Smooth muscle cell (in vitro differentiated cells): ENCODE measurements around the gene RAVER2. TPM values are rescaled to one million over a fixed set of nuclear protein-coding genes. Genes with fewer than 3 reads are reported as not detected.

ENCODE experiments used
- DNase-seq: peaks from one replicate; lab custom pipeline; 2025; ENCODE audit not compliant: unreplicated experiment; lab: John Stamatoyannopoulos, UW
- H2AFZ ChIP-seq: fragments of 200-600 bp; sonication (generic); 2 replicates; pipeline ENCODE4 v1.6.0; 2016; ENCODE audit warnings: antibody characterized with exemption, low read depth, mild to moderate bottlenecking
- H3F3A ChIP-seq: fragments of 200-600 bp; sonication (generic); 2 replicates; pipeline ENCODE4 v1.6.0; 2017; ENCODE audit warnings: antibody characterized with exemption, low read depth
- H3K27ac ChIP-seq: fragments of 200-600 bp; sonication (generic); 2 replicates; pipeline ENCODE4 v1.5.1; 2016; ENCODE audit warnings: low read depth, mild to moderate bottlenecking
- H3K27me3 ChIP-seq: fragments of 200-600 bp; sonication (generic); 2 replicates; pipeline ENCODE4 v1.6.1; 2016; ENCODE audit warnings: low read depth, mild to moderate bottlenecking
- H3K36me3 ChIP-seq: fragments of 200-600 bp; sonication (generic); 2 replicates; pipeline ENCODE4 v1.5.1; 2016; ENCODE audit warnings: low read depth
- H3K4me1 ChIP-seq: fragments of 200-600 bp; sonication (generic); 2 replicates; pipeline ENCODE4 v1.5.1; 2016; ENCODE audit warnings: low read depth
- H3K4me2 ChIP-seq: fragments of 200-600 bp; sonication (generic); 2 replicates; pipeline ENCODE4 v1.6.0; 2016; ENCODE audit warnings: mild to moderate bottlenecking
- H3K4me3 ChIP-seq: fragments of 200-600 bp; sonication (generic); 2 replicates; pipeline ENCODE4 v1.5.1; 2016; ENCODE audit warnings: mild to moderate bottlenecking
- H3K79me2 ChIP-seq: fragments of 200-600 bp; sonication (generic); 2 replicates; pipeline ENCODE4 v1.6.0; 2016; ENCODE audit warnings: low read depth, mild to moderate bottlenecking
- H3K9ac ChIP-seq: fragments of 200-600 bp; sonication (generic); 2 replicates; pipeline ENCODE4 v1.6.0; 2016; ENCODE audit warnings: low read depth
- H3K9me3 ChIP-seq: fragments of 200-600 bp; sonication (generic); replicated peaks from 2 replicates; pipeline ENCODE4 v1.5.1; 2016; ENCODE audit warnings: low read depth
- H4K20me1 ChIP-seq: fragments of 200-600 bp; sonication (generic); 2 replicates; pipeline ENCODE4 v1.6.0; 2016; ENCODE audit warnings: low read depth
- CTCF ChIP-seq: fragments of 200-600 bp; sonication (generic); IDR thresholded peaks from 2 replicates; pipeline ENCODE4 v1.5.1; 2017; ENCODE audit warnings: borderline replicate concordance, mild to moderate bottlenecking, antibody characterized with exemption; ENCODE audit not compliant: insufficient read depth, poor library complexity, severe bottlenecking
- WGBS: methylation state at CpG from one replicate; pipeline ENCODE4 v1.1.7; 2016; ENCODE audit warnings: low lambda C conversion rate; 5-methylcytosine and 5-hydroxymethylcytosine counted together
- polyA plus RNA-seq: library from polyadenylated mRNA; unstranded; fragments of >200 nt; fragmentation: Nextera tagmentation; extraction: Ambion mirVana; gene quantifications from 2 replicates; pipeline ENCODE4 v1.2.1, GENCODE V29; 2016
- total RNA-seq: library from RNA; depleted of rRNA; stranded (reverse); fragments of >200 nt; gene quantifications from 2 replicates; pipeline ENCODE4 v1.2.3, GENCODE V29; 2014

The RAVER2 gene
- total and polyA plus RNA-seq, 2 experiments from 2014 or later = 2.8 to 9.8 TPM

GRCh38 chr1:64841330-64842065 lies 96.6 kb downstream of the RAVER2 start:
- Histone ChIP-seq H3K27ac (no peak overlapping the region), H4K20me1 (no peaks in the 10 kb centered on the region), H3K79me2 (no peaks in the 10 kb centered on the region), H3K4me3 (no peak overlapping the region), H2AFZ (no peak overlapping the region), H3K4me2 (no peak overlapping the region), H3K4me1 (no peaks in the 10 kb centered on the region), H3K9me3 (no peaks in the 10 kb centered on the region), H3K9ac (no peak overlapping the region), H3F3A (no peaks in the 10 kb centered on the region), H3K27me3 (no peaks in the 10 kb centered on the region), H3K36me3 (peaks cover 3% of the 10 kb centered on the region)
- no peak for TF ChIP-seq CTCF
- no peak for DNase-seq
- WGBS = 90% methylated on average over 6 of the region's 6 CpGs

GRCh38 chr1:64842224-64842623 lies 97.3 kb downstream of the RAVER2 start:
- H3K27ac ChIP-seq = no peak overlapping the region
- H3K27me3 ChIP-seq = no peaks in the 10 kb centered on the region
- no peaks in the 10 kb centered on the region for H4K20me1 ChIP-seq
- H3K36me3 ChIP-seq = peaks cover 3% of the 10 kb centered on the region
- H3K79me2 ChIP-seq = no peaks in the 10 kb centered on the region
- no peak overlapping the region for H3K4me2 ChIP-seq
- H3F3A ChIP-seq = no peaks in the 10 kb centered on the region
- no peak overlapping the region for H3K9ac ChIP-seq
- TF ChIP-seq CTCF = no peak
- H2AFZ ChIP-seq = no peak overlapping the region
- H3K9me3 ChIP-seq = no peaks in the 10 kb centered on the region
- no peak for DNase-seq
- H3K4me1 ChIP-seq = no peaks in the 10 kb centered on the region
- H3K4me3 ChIP-seq = no peak overlapping the region
- WGBS = 91% methylated on average over 2 of the region's 2 CpGs

- Histone ChIP-seq H3K27ac (no peak overlapping the region), H3K9me3 (no peaks in the 10 kb centered on the region), H3K36me3 (peaks cover 6% of the 10 kb centered on the region), H3K4me1 (no peaks in the 10 kb centered on the region), H3F3A (no peaks in the 10 kb centered on the region), H3K4me3 (no peak overlapping the region), H3K79me2 (no peaks in the 10 kb centered on the region), H4K20me1 (no peaks in the 10 kb centered on the region), H3K9ac (no peak overlapping the region), H3K4me2 (no peak overlapping the region), H3K27me3 (no peaks in the 10 kb centered on the region), H2AFZ (no peak overlapping the region)
- TF ChIP-seq CTCF = no peak
- 96% methylated on average over 9 of the region's 9 CpGs for WGBS
- DNase-seq = no peak
These were observed 98.8 kb downstream of the RAVER2 start for GRCh38 chr1:64843675-64844074.

- Histone ChIP-seq H3K27me3 (no peaks in the 10 kb centered on the region), H3K9ac (no peak overlapping the region), H3K36me3 (peaks cover 7% of the 10 kb centered on the region), H3K4me3 (no peak overlapping the region), H3K4me2 (no peak overlapping the region), H3K79me2 (no peaks in the 10 kb centered on the region), H4K20me1 (no peaks in the 10 kb centered on the region), H2AFZ (no peak overlapping the region), H3K9me3 (no peaks in the 10 kb centered on the region), H3K27ac (no peak overlapping the region), H3K4me1 (no peaks in the 10 kb centered on the region), H3F3A (no peaks in the 10 kb centered on the region)
- DNase-seq = no peak
- 93% methylated on average over 7 of the region's 7 CpGs for WGBS
- TF ChIP-seq CTCF = no peak
These were observed 99.3 kb downstream of the RAVER2 start for GRCh38 chr1:64844175-64844574.
